ENCODE measurements around the gene NTM. TPM values are rescaled to one million over a fixed set of nuclear protein-coding genes. Genes with fewer than 3 reads are reported as not detected.
A peak's percentile ranks its signal among the peaks of the same experiment; 100 is the strongest.

The NTM gene
- total and polyA plus RNA-seq, 2 donors (not counting 1 experiment from before 2014, with no cell fraction given): 12.3 to 28.6 TPM

GRCh38 chr11:131756479-131757110, 386.2 kb downstream of the NTM start:
- H3K79me2 ChIP-seq (ENCODE audit: control insufficient read depth, insufficient read depth, low read length): no peaks in the 10 kb centered on the region
- no peaks in the 10 kb centered on the region for H3K9me3 ChIP-seq (ENCODE audit: control insufficient read depth, insufficient read depth, low read depth, low read length)
- H3K9ac ChIP-seq (ENCODE audit: insufficient read depth, low read length): no peak overlapping the region
- no peak overlapping the region for H3K4me3 ChIP-seq (replicated peaks in 1 of 4; ENCODE audit: control extremely low read depth in 1 of 4, insufficient read depth in 1 of 4, low read depth in 3 of 4, low read length in 4 of 4)
- H3K27ac ChIP-seq (ENCODE audit: insufficient read depth, low read length): peak overlapping the region; percentile 72
- H3K27me3 ChIP-seq (ENCODE audit: control insufficient read depth, insufficient read depth, low read length): no peaks in the 10 kb centered on the region
- H4K20me1 ChIP-seq (ENCODE audit: control insufficient read depth, extremely low read depth, insufficient read depth, low read length): no peaks in the 10 kb centered on the region
- H3K36me3 ChIP-seq (ENCODE audit: control insufficient read depth, insufficient read depth, low read length): no peaks in the 10 kb centered on the region
- no peak for TF ChIP-seq CTCF (conservative IDR thresholded peaks at IDR 0.05 in 1 of 2, IDR thresholded peaks at IDR 0.05 in 1 of 2; ENCODE audit: low read depth in 1 of 2, low read length in 2 of 2)
- no peak for TF ChIP-seq EZH2 (IDR thresholded peaks at IDR 0.05; ENCODE audit: low read length, missing control alignments)
- H2AFZ ChIP-seq (ENCODE audit: low read length): no peak overlapping the region
- peak; percentile 53 to 63 for DNase-seq (ENCODE audit: low read depth in 2 of 2)
- peaks cover 21% of the 10 kb centered on the region for H3K4me1 ChIP-seq (ENCODE audit: control insufficient read depth, extremely low read depth, insufficient read depth, low read length)
- peak overlapping the region; percentile 23 for H3K4me2 ChIP-seq (ENCODE audit: extremely low read depth, insufficient read depth, low read length)

- Histone ChIP-seq H3K27me3 (ENCODE audit: control insufficient read depth, insufficient read depth, low read length) (no peaks in the 10 kb centered on the region), H4K20me1 (ENCODE audit: control insufficient read depth, extremely low read depth, insufficient read depth, low read length) (no peaks in the 10 kb centered on the region), H2AFZ (ENCODE audit: low read length) (no peak overlapping the region), H3K27ac (ENCODE audit: insufficient read depth, low read length) (no peak overlapping the region), H3K79me2 (ENCODE audit: control insufficient read depth, insufficient read depth, low read length) (no peaks in the 10 kb centered on the region), H3K36me3 (ENCODE audit: control insufficient read depth, insufficient read depth, low read length) (no peaks in the 10 kb centered on the region), H3K4me3 (replicated peaks in 1 of 4; ENCODE audit: control extremely low read depth in 1 of 4, insufficient read depth in 1 of 4, low read depth in 3 of 4, low read length in 4 of 4) (no peak overlapping the region), H3K4me1 (ENCODE audit: control insufficient read depth, extremely low read depth, insufficient read depth, low read length) (peaks cover 25% of the 10 kb centered on the region), H3K9ac (ENCODE audit: insufficient read depth, low read length) (no peak overlapping the region), H3K9me3 (ENCODE audit: control insufficient read depth, insufficient read depth, low read depth, low read length) (no peaks in the 10 kb centered on the region), H3K4me2 (ENCODE audit: extremely low read depth, insufficient read depth, low read length) (no peak overlapping the region)
- TF ChIP-seq EZH2 (IDR thresholded peaks at IDR 0.05; ENCODE audit: low read length, missing control alignments) (no peak), CTCF (conservative IDR thresholded peaks at IDR 0.05 in 1 of 2, IDR thresholded peaks at IDR 0.05 in 1 of 2; ENCODE audit: low read depth in 1 of 2, low read length in 2 of 2) (no peak)
- peak in 1 of 2 donors; percentile 38 for DNase-seq (ENCODE audit: low read depth in 2 of 2)
Observed at GRCh38 chr11:131758726-131759125, 388.3 kb downstream of the NTM start.

- no peak for TF ChIP-seq EZH2 (IDR thresholded peaks at IDR 0.05; ENCODE audit: low read length, missing control alignments)
- no peak for TF ChIP-seq CTCF (conservative IDR thresholded peaks at IDR 0.05 in 1 of 2, IDR thresholded peaks at IDR 0.05 in 1 of 2; ENCODE audit: low read depth in 1 of 2, low read length in 2 of 2)
- Histone ChIP-seq H3K4me1 (ENCODE audit: control insufficient read depth, extremely low read depth, insufficient read depth, low read length) (peaks cover 25% of the 10 kb centered on the region), H3K4me3 (replicated peaks in 1 of 4; ENCODE audit: control extremely low read depth in 1 of 4, insufficient read depth in 1 of 4, low read depth in 3 of 4, low read length in 4 of 4) (no peak overlapping the region), H3K4me2 (ENCODE audit: extremely low read depth, insufficient read depth, low read length) (no peak overlapping the region), H4K20me1 (ENCODE audit: control insufficient read depth, extremely low read depth, insufficient read depth, low read length) (no peaks in the 10 kb centered on the region), H3K9me3 (ENCODE audit: control insufficient read depth, insufficient read depth, low read depth, low read length) (no peaks in the 10 kb centered on the region), H3K79me2 (ENCODE audit: control insufficient read depth, insufficient read depth, low read length) (no peaks in the 10 kb centered on the region), H3K27me3 (ENCODE audit: control insufficient read depth, insufficient read depth, low read length) (no peaks in the 10 kb centered on the region), H3K27ac (ENCODE audit: insufficient read depth, low read length) (no peak overlapping the region), H3K9ac (ENCODE audit: insufficient read depth, low read length) (no peak overlapping the region), H3K36me3 (ENCODE audit: control insufficient read depth, insufficient read depth, low read length) (no peaks in the 10 kb centered on the region), H2AFZ (ENCODE audit: low read length) (no peak overlapping the region)
- DNase-seq (ENCODE audit: low read depth in 2 of 2): no peak
Observed at GRCh38 chr11:131759140-131759539, 388.7 kb downstream of the NTM start.
